Mesenchymal stem cell (in vitro differentiated cells and primary cell): ENCODE results near the gene RHEB.

Source experiments
- DNase-seq: peaks from one replicate; pipeline ENCODE4 v3.0.0-alpha.2; 2013
- H2AFZ ChIP-seq: one replicate; pipeline ENCODE4 v1.6.1; 2013; ENCODE audit warnings: low read depth, mild to moderate bottlenecking, control low read depth, inconsistent platforms, low read length, moderate library complexity
- H2AK5ac ChIP-seq: 2 replicates; pipeline ENCODE4 v1.6.1; 2013; ENCODE audit warnings: low read length, moderate library complexity, mild to moderate bottlenecking, inconsistent platforms; ENCODE audit not compliant: severe bottlenecking
- H2BK120ac ChIP-seq: one replicate; pipeline ENCODE4 v1.6.1; 2013; ENCODE audit warnings: low read depth, mild to moderate bottlenecking, inconsistent platforms, low read length, moderate library complexity
- H2BK12ac ChIP-seq, 2 experiments: one replicate each; pipeline ENCODE4 v1.6.1; 2013; ENCODE audit warnings: inconsistent platforms in 2 of 2, low read length in 2 of 2, mild to moderate bottlenecking in 2 of 2, moderate library complexity in 2 of 2, control low read depth in 1 of 2
- H2BK15ac ChIP-seq: one replicate; pipeline ENCODE4 v1.6.1; 2013; ENCODE audit warnings: mild to moderate bottlenecking, low read depth, inconsistent platforms; ENCODE audit not compliant: poor library complexity, severe bottlenecking
- H2BK5ac ChIP-seq: 2 replicates; pipeline ENCODE4 v1.6.1; 2013; ENCODE audit warnings: low read depth, mild to moderate bottlenecking, low read length, control low read depth, inconsistent platforms; ENCODE audit not compliant: poor library complexity, severe bottlenecking
- H3K14ac ChIP-seq, 2 experiments: one replicate each; pipeline ENCODE4 v1.6.1; 2013; ENCODE audit warnings: inconsistent platforms in 2 of 2, low read length in 2 of 2, control low read depth in 1 of 2, mild to moderate bottlenecking in 1 of 2, moderate library complexity in 1 of 2
- H3K18ac ChIP-seq, 2 experiments: one replicate each; pipeline ENCODE4 v1.6.1; 2013; ENCODE audit warnings: inconsistent platforms in 2 of 2, low read length in 2 of 2, control low read depth in 1 of 2, low read depth in 1 of 2, mild to moderate bottlenecking in 1 of 2
- H3K23ac ChIP-seq, 2 experiments: one replicate each; pipeline ENCODE4 v1.6.1; 2013; ENCODE audit warnings: inconsistent platforms in 2 of 2, low read length in 2 of 2, mild to moderate bottlenecking in 2 of 2, moderate library complexity in 2 of 2, control low read depth in 1 of 2
- H3K27ac ChIP-seq: 2 replicates; pipeline ENCODE4 v1.5.1; 2013; ENCODE audit warnings: mild to moderate bottlenecking, moderate library complexity, low read length, control low read depth, inconsistent platforms; ENCODE audit not compliant: poor library complexity, severe bottlenecking
- H3K27me3 ChIP-seq, 2 experiments: 2 replicates each; pipeline versions ENCODE4 v1.6.1 to v1.7.0; 2013; ENCODE audit warnings: low read length in 2 of 2, mild to moderate bottlenecking in 2 of 2, moderate library complexity in 2 of 2, control low read depth in 1 of 2, inconsistent platforms in 1 of 2; ENCODE audit not compliant: control insufficient read depth in 1 of 2, insufficient read depth in 1 of 2
- H3K36me3 ChIP-seq, 2 experiments: 2 replicates each; pipeline versions ENCODE4 v1.6.1 to v1.7.0; 2013; ENCODE audit warnings: low read length in 2 of 2, control low read depth in 1 of 2, inconsistent platforms in 1 of 2, low read depth in 1 of 2, mild to moderate bottlenecking in 1 of 2; ENCODE audit not compliant: insufficient read depth in 2 of 2, control insufficient read depth in 1 of 2
- H3K4ac ChIP-seq, 2 experiments: one replicate each; pipeline ENCODE4 v1.6.1; 2013; ENCODE audit warnings: inconsistent platforms in 2 of 2, low read length in 2 of 2, mild to moderate bottlenecking in 2 of 2, moderate library complexity in 2 of 2, control low read depth in 1 of 2, low read depth in 1 of 2
- H3K4me1 ChIP-seq: 2 replicates; pipeline ENCODE4 v1.6.1; 2013; ENCODE audit warnings: low read depth, low read length, control low read depth; ENCODE audit not compliant: control insufficient read depth, insufficient read depth
- H3K4me2 ChIP-seq: 2 replicates; pipeline ENCODE4 v1.6.1; 2013; ENCODE audit warnings: low read length, mild to moderate bottlenecking, inconsistent platforms; ENCODE audit not compliant: poor library complexity, severe bottlenecking
- H3K4me3 ChIP-seq, 2 experiments: 2 replicates each; pipeline versions ENCODE4 v1.5.1 to v1.7.0; 2013; ENCODE audit warnings: low read length in 2 of 2, mild to moderate bottlenecking in 2 of 2, control low read depth in 1 of 2, low read depth in 1 of 2; ENCODE audit not compliant: insufficient read depth in 1 of 2
- H3K79me1 ChIP-seq: replicated peaks from 2 replicates; pipeline ENCODE4 v1.6.1; 2013; ENCODE audit warnings: mild to moderate bottlenecking, control low read depth, low read length, inconsistent platforms; ENCODE audit not compliant: poor library complexity, severe bottlenecking
- H3K9ac ChIP-seq: 2 replicates; pipeline ENCODE4 v1.7.0; 2013; ENCODE audit warnings: mild to moderate bottlenecking, low read length, moderate library complexity
- H3K9me3 ChIP-seq: 2 replicates; pipeline ENCODE4 v1.7.0; 2013; ENCODE audit warnings: mild to moderate bottlenecking, low read length; ENCODE audit not compliant: control insufficient read depth
- H4K8ac ChIP-seq: one replicate; pipeline ENCODE4 v1.6.1; 2013; ENCODE audit warnings: inconsistent platforms, mild to moderate bottlenecking, low read length, moderate library complexity
- H4K91ac ChIP-seq: one replicate; pipeline ENCODE4 v1.6.1; 2013; ENCODE audit warnings: mild to moderate bottlenecking, low read length, inconsistent platforms
- WGBS: methylation state at CpG from one replicate; pipeline ENCODE4 v1.1.7; 2013; ENCODE audit warnings: mixed read lengths; 5-methylcytosine and 5-hydroxymethylcytosine counted together

The RHEB gene

DNA sequence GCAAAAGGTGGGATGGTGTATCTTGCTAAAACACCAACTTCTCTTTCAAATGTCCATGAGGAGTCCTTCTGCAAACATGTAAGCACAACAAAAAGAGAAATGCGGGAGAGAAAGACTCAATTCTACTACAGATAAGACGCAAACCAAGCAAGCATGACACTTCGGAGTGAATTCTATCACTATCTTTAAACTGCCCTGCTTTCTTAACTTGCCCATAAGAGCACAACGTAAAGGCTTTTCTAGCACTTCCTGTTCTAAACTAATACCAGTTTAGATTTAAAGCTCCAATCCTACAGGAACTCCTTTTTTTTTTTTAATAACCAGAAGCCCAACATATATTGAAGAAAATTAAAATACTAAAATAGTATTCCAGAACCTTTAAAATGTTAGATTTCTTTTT is 8.4 kb downstream of the RHEB start:
- Histone ChIP-seq H2BK5ac (no peak overlapping the region), H2BK12ac (no peak overlapping the region), H3K4me2 (no peak overlapping the region), H2BK120ac (no peak overlapping the region), H2AK5ac (no peak overlapping the region), H4K8ac (no peak overlapping the region), H2AFZ (no peak overlapping the region), H3K9ac (no peak overlapping the region), H3K9me3 (no peaks in the 10 kb centered on the region), H3K79me1 (peaks cover 1% of the 10 kb centered on the region), H3K27ac (no peak overlapping the region), H2BK15ac (no peak overlapping the region), H3K4me1 (peaks cover 5% of the 10 kb centered on the region), H3K27me3 (no peaks in the 10 kb centered on the region), H3K18ac (no peak overlapping the region), H3K14ac (no peak overlapping the region), H3K4ac (no peak overlapping the region), H3K4me3 (no peak overlapping the region), H3K36me3 (peaks cover 0 to 3% of the 10 kb centered on the region in 2 experiments), H4K91ac (no peak overlapping the region), H3K23ac (no peak overlapping the region)
- 78% methylated on average over 4 of the region's 4 CpGs for WGBS
- no peak for DNase-seq

DNA sequence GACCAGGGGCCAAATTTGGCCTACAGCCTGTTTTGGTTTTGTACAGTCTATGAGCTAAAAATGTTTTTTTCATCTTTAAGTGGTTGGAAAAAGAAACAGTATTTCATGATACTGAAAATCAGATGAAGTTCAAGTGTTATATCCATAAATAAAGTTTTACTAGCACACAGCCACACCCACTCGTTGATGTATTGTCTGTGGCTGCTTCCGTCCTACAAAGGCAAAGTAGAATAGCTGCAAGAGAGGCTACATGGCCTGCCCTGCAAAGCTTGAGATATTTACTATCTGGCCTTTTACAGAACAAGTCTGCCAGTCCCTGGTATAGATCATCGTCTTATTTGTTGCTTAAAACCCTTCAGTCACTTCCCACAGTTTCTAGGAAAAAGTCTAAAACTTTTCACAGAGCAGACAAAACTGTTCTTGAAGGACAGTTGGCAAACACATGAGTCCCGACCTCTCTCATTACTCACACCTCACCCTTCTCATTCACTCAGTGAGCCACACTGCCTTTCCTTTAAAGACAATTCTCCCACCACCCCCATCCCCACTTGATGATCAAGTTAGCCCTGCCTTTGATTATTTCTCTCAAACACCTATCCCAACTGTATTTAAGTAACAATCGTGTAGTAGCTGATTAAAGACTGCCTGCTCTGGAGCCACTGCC is 9.9 kb downstream of the RHEB start:
- WGBS = 76% methylated on average over 5 of the region's 5 CpGs
- Histone ChIP-seq H2AK5ac (no peak overlapping the region), H3K18ac (no peak overlapping the region), H3K27ac (no peak overlapping the region), H3K36me3 (peaks cover 0 to 2% of the 10 kb centered on the region in 2 experiments), H3K9me3 (no peaks in the 10 kb centered on the region), H3K79me1 (peaks cover 1% of the 10 kb centered on the region), H3K23ac (no peak overlapping the region), H3K4me3 (no peak overlapping the region), H3K4ac (no peak overlapping the region), H4K8ac (no peak overlapping the region), H3K4me1 (peaks cover 5% of the 10 kb centered on the region), H3K4me2 (no peak overlapping the region), H2BK12ac (no peak overlapping the region), H3K27me3 (no peaks in the 10 kb centered on the region), H3K14ac (no peak overlapping the region), H3K9ac (no peak overlapping the region), H2AFZ (no peak overlapping the region), H2BK5ac (no peak overlapping the region), H4K91ac (no peak overlapping the region), H2BK15ac (no peak overlapping the region), H2BK120ac (no peak overlapping the region)
- peak; percentile 34 for DNase-seq

DNA sequence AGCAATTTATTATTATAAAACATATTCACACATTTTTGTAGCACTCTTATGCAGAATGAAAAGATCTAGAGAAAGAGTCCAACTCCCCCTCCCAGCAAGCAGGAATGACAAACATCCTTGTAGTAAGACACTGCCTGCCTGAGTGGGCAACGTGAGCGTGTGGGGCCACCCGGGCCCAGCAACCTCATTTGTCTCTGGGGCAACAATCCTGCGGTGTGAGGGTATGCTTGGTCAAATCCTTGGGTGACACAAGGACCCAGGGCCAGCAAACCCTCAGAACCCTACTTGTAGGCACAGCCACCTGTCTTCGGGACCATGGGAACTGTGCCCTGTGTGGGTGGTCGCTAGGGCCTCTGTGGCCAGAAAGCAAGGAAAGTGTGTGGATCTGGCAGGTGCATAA is 10.7 kb downstream of the RHEB start:
- Histone ChIP-seq H3K23ac (no peak overlapping the region), H3K14ac (no peak overlapping the region), H3K27me3 (no peaks in the 10 kb centered on the region), H3K79me1 (peaks cover 1% of the 10 kb centered on the region), H4K8ac (no peak overlapping the region), H3K9me3 (no peaks in the 10 kb centered on the region), H3K4me2 (no peak overlapping the region), H3K18ac (peak overlapping the region in 1 of 2 experiments; percentile 1), H4K91ac (no peak overlapping the region), H3K36me3 (no peaks in the 10 kb centered on the region), H2BK15ac (no peak overlapping the region), H2AK5ac (no peak overlapping the region), H3K9ac (no peak overlapping the region), H2BK12ac (no peak overlapping the region), H3K4me3 (no peak overlapping the region), H2BK5ac (no peak overlapping the region), H2BK120ac (no peak overlapping the region), H3K4me1 (peaks cover 5% of the 10 kb centered on the region), H3K27ac (no peak overlapping the region), H2AFZ (no peak overlapping the region), H3K4ac (no peak overlapping the region)
- 95% methylated on average over 6 of the region's 6 CpGs for WGBS
- no peak for DNase-seq

DNA sequence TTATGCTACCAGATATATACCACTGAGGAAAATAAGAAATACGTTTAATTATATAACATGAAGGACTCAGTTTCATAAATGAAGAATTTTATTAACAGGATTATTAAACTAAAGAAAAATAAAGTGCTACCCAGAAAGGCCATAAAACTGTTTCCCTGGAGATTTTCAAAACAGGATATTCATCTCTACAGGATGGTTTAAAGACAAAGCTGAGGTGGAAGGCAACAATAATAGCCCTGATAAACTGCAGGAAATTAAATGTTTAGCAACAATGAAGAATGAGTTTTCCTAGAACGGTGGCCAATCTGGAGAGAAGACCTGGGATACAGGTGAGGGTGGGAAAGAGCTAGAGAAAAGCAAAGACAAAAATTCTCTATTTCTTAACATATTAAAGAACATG is 11.9 kb downstream of the RHEB start:
- Histone ChIP-seq H3K14ac (no peak overlapping the region), H2BK15ac (no peak overlapping the region), H3K4me3 (no peak overlapping the region), H3K27ac (no peak overlapping the region), H3K9me3 (no peaks in the 10 kb centered on the region), H2AFZ (no peak overlapping the region), H3K18ac (no peak overlapping the region), H3K36me3 (no peaks in the 10 kb centered on the region), H4K8ac (no peak overlapping the region), H3K9ac (no peak overlapping the region), H3K79me1 (peaks cover 1% of the 10 kb centered on the region), H3K23ac (no peak overlapping the region), H2BK120ac (no peak overlapping the region), H4K91ac (no peak overlapping the region), H3K4me2 (no peak overlapping the region), H2BK5ac (no peak overlapping the region), H3K4me1 (peaks cover 5% of the 10 kb centered on the region), H2AK5ac (no peak overlapping the region), H3K27me3 (no peaks in the 10 kb centered on the region), H3K4ac (no peak overlapping the region), H2BK12ac (no peak overlapping the region)
- DNase-seq = no peak
- WGBS = 71% methylated on average over 1 of the region's 2 CpGs
